GM19372 (cell line): Measurements from ENCODE around the gene CT45A9.
"Not testable (repeated sequence)": the region's sequence is repeated elsewhere in the genome, so short reads cannot be mapped to it uniquely, and the experiment has no call there.

Experiments
- ATAC-seq: cut with Tn5 transposase; IDR thresholded peaks from one replicate; pipeline ENCODE4 v1.9.1; 2021; ENCODE audit warnings: mild to moderate bottlenecking, low read depth, moderate library complexity; ENCODE audit not compliant: unreplicated experiment

The CT45A9 gene

GRCh38 chrX:135871712-135872111 is at the start of gene CT45A9:
TSS of gene CT45A9 (minus strand) at chrX:135871812. CDS start at chrX:135868061, 3,751 bp downstream.
- not testable (repeated sequence) for ATAC-seq

- not testable (repeated sequence) for ATAC-seq
Observed at GRCh38 chrX:135920516-135920915, 48.9 kb upstream of the CT45A9 start.

GRCh38 chrX:135914404-135914803 is 42.8 kb upstream of the CT45A9 start:
- ATAC-seq = no peak

GRCh38 chrX:135910251-135910650 is 38.6 kb upstream of the CT45A9 start:
- ATAC-seq = no peak

- ATAC-seq = no peak
Observed at GRCh38 chrX:135893294-135893817, 21.7 kb upstream of the CT45A9 start, which contains the start of the genes CT45A10 and SAGE1. TSS of gene CT45A10 (minus strand) at chrX:135893444. CDS start at chrX:135885344, 8,100 bp downstream. TSS of gene SAGE1 (plus strand) at chrX:135893716. CDS start at chrX:135896243, 2,527 bp downstream.

GRCh38 chrX:135892781-135893180 is 21.2 kb upstream of the CT45A9 start:
- no peak for ATAC-seq

GRCh38 chrX:135890087-135890585 is 18.5 kb upstream of the CT45A9 start:
- no peak for ATAC-seq

GRCh38 chrX:135888976-135889375 is 17.4 kb upstream of the CT45A9 start:
- not testable (repeated sequence) for ATAC-seq

GRCh38 chrX:135888230-135888629 is 16.6 kb upstream of the CT45A9 start:
- ATAC-seq = not testable (repeated sequence)

- not testable (repeated sequence) for ATAC-seq
Observed at GRCh38 chrX:135882741-135883140, 11.1 kb upstream of the CT45A9 start.

GRCh38 chrX:135854438-135854837 is 17.2 kb downstream of the CT45A9 start, which contains the start of gene CT45A8:
TSS of gene CT45A8 (minus strand) at chrX:135854538. CDS start at chrX:135850783, 3,755 bp downstream.
- not testable (repeated sequence) for ATAC-seq

GRCh38 chrX:135837180-135837579 is 34.4 kb downstream of the CT45A9 start, which contains the start of gene CT45A7:
TSS of gene CT45A7 (minus strand) at chrX:135837280. CDS start at chrX:135833533, 3,747 bp downstream.
- not testable (repeated sequence) for ATAC-seq

GRCh38 chrX:135819912-135820311 is 51.7 kb downstream of the CT45A9 start, which contains the start of gene CT45A2:
TSS of gene CT45A2 (minus strand) at chrX:135820012. CDS start at chrX:135816265, 3,747 bp downstream.
- ATAC-seq = not testable (repeated sequence)
